GM20431 (cell line): ENCODE measurements around the gene RERE.

Source experiments
- in situ Hi-C: fragments of 300-500 bp; cut with MseI, MboI; formaldehyde crosslinking; loops from one replicate; pipeline ENCODE4 v1.15.0; 2020; ENCODE audit warnings: low sequenced_read_pairs; ENCODE audit not compliant: unreplicated experiment

Gene RERE

DNA sequence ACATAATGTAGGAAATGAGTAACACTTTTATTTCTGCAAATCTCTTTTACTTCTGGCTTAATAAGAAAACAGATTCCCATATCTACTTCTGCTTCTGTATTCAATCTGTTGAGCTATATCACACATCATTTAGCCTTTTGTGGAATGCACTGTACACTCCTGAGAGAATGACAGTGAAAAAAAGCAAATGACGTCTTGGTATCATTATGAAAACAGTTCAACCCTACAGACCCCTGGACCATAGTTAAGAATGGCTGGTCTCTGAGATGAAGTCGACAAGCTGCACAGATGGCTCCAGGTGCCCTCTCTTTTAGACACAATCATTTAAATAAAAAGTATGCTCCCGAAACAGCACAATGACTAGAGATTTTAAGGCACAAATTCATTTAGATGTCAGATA is 247.0 kb downstream of the RERE start:
- in situ Hi-C loops = loop anchor here (25.0 kb wide), 1 partner anchor 267 kb away; no protein-coding TSS in a partner anchor

DNA sequence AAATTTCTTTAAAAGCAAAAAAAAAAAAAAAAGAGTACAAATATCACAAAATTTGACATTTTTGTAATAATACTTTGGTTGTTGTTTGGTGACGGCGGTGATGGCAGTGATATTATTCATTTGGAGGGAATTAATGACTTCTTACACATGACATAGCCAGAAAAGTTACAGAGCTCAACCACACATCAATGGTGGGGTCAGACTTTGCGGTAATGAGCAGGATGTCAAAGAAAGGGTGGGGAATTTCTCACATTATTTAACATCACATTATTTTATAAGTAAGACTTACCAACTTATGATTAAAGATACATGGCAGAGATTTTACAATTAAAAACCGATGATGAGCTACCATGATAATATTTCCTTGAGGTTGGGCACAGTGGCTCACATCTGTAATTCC is 248.2 kb downstream of the RERE start:
- in situ Hi-C loops = loop anchor here (25.0 kb wide), 1 partner anchor 268 kb away; no protein-coding TSS in a partner anchor

GRCh38 chr1:8568837-8569236 is 248.6 kb downstream of the RERE start:
- in situ Hi-C loops = loop anchor here (25.0 kb wide), 1 partner anchor 268 kb away; no protein-coding TSS in a partner anchor

DNA sequence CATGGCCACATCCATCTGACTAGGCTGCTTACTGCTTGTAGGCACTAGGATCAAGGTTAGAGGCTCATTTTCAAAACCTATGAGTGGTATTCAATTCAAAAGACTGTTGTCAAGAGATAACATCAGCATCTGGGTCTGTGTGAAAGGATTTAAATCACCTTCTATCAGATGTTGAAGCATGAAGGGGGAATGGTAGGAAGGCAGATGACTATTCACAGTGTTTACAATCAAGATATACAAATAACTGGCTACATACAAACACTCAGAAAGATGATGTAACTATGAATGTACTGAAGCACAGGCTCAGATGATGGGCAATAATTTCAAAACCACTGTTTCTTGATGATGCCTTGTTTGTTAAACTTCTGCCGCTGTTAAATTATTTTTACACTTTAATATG is 250.3 kb downstream of the RERE start:
- in situ Hi-C loops = loop anchor here (25.0 kb wide), 1 partner anchor 270 kb away; no protein-coding TSS in a partner anchor

GRCh38 chr1:8565802-8566201 is 251.6 kb downstream of the RERE start:
- in situ Hi-C loops = loop anchor here (25.0 kb wide), 1 partner anchor 271 kb away; no protein-coding TSS in a partner anchor

DNA sequence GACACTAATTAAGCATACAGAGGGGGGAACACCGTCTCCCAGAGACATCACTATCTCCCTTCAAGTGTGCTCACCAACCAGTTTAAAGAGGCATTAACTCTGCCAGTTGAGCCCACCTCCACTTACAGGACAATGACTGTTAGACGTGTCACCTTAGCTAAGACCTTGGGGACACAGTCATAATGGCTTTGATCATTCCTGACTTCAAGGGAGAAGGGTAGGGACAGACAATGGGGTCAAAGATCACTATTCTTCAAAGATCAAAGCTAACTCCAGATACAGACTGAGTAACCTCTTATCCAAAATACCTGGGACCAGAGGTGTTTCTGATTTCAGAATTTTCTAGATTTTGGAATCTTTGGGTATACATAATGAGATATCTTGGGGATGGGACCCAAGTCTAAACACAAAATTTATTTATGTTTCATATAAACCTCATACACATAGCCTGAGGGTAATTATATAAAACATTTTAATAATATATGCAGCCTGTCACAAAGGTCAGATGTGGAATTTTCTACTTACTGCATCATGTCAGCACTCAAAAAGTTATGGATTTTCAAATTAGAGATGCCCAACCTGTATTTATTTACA is 253.4 kb downstream of the RERE start:
- in situ Hi-C loops = loop anchor here (25.0 kb wide), 1 partner anchor 273 kb away; no protein-coding TSS in a partner anchor

- in situ Hi-C loops = loop anchor here (25.0 kb wide), 1 partner anchor 274 kb away; no protein-coding TSS in a partner anchor
These were observed 254.3 kb downstream of the RERE start for GRCh38 chr1:8562881-8563865.

- in situ Hi-C loops = loop anchor here (25.0 kb wide), 1 partner anchor 275 kb away; no protein-coding TSS in a partner anchor
These were observed 255.2 kb downstream of the RERE start for GRCh38 chr1:8562222-8562621.

- in situ Hi-C loops = loop anchor here (25.0 kb wide), 1 partner anchor 276 kb away; no protein-coding TSS in a partner anchor
These were observed 256.6 kb downstream of the RERE start for GRCh38 chr1:8560611-8561544.

- in situ Hi-C loops = loop anchor here (25.0 kb wide), 1 partner anchor 277 kb away; no protein-coding TSS in a partner anchor
These were observed 257.4 kb downstream of the RERE start for GRCh38 chr1:8560035-8560434.

DNA sequence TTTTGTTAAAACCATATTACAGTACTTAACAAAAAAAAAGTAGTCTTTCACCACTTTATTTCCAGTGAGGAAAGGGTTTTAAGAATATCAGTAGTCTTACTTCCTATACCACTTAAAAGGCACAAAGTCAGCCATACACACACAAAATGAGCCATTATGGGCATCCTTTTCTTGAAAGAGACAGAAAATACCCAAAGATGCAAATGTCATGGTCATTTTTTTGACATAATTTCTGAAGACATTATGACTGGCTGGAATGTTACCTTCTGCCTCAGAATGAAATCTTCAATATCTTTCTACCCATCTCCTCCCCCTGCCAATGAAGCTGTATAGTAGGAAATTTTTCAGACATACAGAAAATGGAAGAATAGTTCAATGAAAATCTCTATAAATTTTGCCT is 261.9 kb downstream of the RERE start:
- in situ Hi-C loops = loop anchor here (25.0 kb wide), 1 partner anchor 282 kb away; no protein-coding TSS in a partner anchor

GRCh38 chr1:8554956-8555534 is 262.4 kb downstream of the RERE start:
- in situ Hi-C loops = loop anchor here (25.0 kb wide), 1 partner anchor 282 kb away; no protein-coding TSS in a partner anchor

DNA sequence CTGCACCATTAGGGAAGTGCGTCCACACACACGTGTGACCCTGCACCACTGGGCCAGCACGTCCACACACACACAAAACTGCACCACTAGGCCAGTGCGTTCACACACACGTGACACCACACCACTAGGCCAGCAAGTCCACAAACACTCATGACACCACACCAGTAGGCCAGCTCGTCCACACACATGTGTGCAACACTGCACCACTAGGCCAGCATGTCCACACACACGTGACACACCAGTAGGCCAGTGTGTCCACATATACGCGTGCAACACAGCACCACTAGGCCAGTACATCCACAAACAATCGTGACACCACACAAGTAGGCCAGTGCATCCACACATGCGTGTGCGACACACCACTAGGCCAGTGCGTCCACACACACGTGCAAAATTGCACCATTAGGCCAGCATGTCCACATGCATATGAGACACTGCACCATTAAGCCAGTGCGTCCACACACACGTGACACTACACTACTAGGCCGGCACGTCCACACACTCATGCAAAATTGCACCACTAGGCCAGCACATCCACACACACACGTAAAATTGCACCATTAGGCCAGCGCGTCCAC is 264.5 kb downstream of the RERE start:
- in situ Hi-C loops = loop anchor here (25.0 kb wide), 1 partner anchor 284 kb away; no protein-coding TSS in a partner anchor

GRCh38 chr1:8551613-8552489 is 265.6 kb downstream of the RERE start:
- in situ Hi-C loops = loop anchor here (25.0 kb wide), 1 partner anchor 285 kb away; no protein-coding TSS in a partner anchor

- in situ Hi-C loops = loop anchor here (25.0 kb wide), 1 partner anchor 286 kb away; no protein-coding TSS in a partner anchor
These were observed 266.4 kb downstream of the RERE start for GRCh38 chr1:8551057-8551456.

GRCh38 chr1:8547791-8548190 is 269.6 kb downstream of the RERE start:
- in situ Hi-C loops = no loop called here

GRCh38 chr1:8545078-8545477 is 272.4 kb downstream of the RERE start:
- in situ Hi-C loops = no loop called here

GRCh38 chr1:8544644-8545043 is 272.8 kb downstream of the RERE start:
- in situ Hi-C loops = no loop called here
